ENCODE results near the gene CXADR. TPM values are rescaled to one million over a fixed set of nuclear protein-coding genes. Genes with fewer than 3 reads are reported as not detected.

CXADR gene
- total and polyA plus RNA-seq, 4 donors, result 6.3 to 40.2 (median 18.8) TPM

DNA sequence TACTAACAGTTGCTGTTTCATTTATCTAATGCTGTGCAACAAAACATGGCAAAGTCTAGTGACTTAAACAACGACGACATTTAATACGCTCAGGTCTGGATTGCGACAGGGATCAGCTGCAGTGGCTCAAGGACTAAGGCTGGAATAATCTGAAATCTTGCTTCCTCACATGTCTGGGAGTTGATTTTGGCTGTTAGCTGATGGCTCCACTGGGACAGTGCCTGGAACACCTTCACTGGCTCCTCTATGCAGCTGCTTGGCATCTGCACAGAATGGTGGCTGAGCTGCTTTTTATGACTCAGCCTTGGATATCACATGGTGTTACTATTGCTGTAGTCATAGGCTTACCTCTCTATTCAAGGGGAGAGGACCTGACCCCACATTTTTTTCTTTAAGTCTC, 123.9 kb downstream of the CXADR start:
- H3K9ac ChIP-seq (ENCODE audit: insufficient read depth in 1 of 2, low read length in 2 of 2), result no peak overlapping the region
- DNase-seq, result no peak
- H3K4me3 ChIP-seq, result no peak overlapping the region
- WGBS, 2 donors, result 71 to 97% methylated on average over 4 of the region's 4 CpGs
- H3K36me3 ChIP-seq (ENCODE audit: control insufficient read depth in 4 of 4, insufficient read depth in 4 of 4, low read length in 4 of 4), result no peaks in the 10 kb centered on the region
- TF ChIP-seq, protein P1, sequence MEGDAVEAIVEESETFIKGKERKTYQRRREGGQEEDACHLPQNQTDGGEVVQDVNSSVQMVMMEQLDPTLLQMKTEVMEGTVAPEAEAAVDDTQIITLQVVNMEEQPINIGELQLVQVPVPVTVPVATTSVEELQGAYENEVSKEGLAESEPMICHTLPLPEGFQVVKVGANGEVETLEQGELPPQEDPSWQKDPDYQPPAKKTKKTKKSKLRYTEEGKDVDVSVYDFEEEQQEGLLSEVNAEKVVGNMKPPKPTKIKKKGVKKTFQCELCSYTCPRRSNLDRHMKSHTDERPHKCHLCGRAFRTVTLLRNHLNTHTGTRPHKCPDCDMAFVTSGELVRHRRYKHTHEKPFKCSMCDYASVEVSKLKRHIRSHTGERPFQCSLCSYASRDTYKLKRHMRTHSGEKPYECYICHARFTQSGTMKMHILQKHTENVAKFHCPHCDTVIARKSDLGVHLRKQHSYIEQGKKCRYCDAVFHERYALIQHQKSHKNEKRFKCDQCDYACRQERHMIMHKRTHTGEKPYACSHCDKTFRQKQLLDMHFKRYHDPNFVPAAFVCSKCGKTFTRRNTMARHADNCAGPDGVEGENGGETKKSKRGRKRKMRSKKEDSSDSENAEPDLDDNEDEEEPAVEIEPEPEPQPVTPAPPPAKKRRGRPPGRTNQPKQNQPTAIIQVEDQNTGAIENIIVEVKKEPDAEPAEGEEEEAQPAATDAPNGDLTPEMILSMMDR (IDR thresholded peaks at IDR 0.05; ENCODE audit: control extremely low read depth, extremely low read depth), result no peak
- no peak overlapping the region for H3K27ac ChIP-seq (ENCODE audit: low read depth in 1 of 2, low read length in 1 of 2)
- ATAC-seq (ENCODE audit: insufficient read depth, low FRiP score), result no peak
- H3K4me1 ChIP-seq (ENCODE audit: control insufficient read depth in 5 of 5, insufficient read depth in 5 of 5, low read length in 5 of 5), result peaks cover 0 to 5% (median 2%) of the 10 kb centered on the region in 5 donors
- H3K27me3 ChIP-seq (ENCODE audit: control insufficient read depth in 3 of 3, insufficient read depth in 3 of 3, low read length in 2 of 3), result no peaks in the 10 kb centered on the region
- H3K9me3 ChIP-seq (ENCODE audit: control insufficient read depth in 4 of 4, insufficient read depth in 3 of 4, low read length in 3 of 4), result peaks cover 0 to 7% (median 0%) of the 10 kb centered on the region in 4 donors

GRCh38 chr21:17640821-17641220, 128.0 kb downstream of the CXADR start:
- DNase-seq (no peak), ATAC-seq (ENCODE audit: insufficient read depth, low FRiP score) (no peak)
- TF ChIP-seq, protein P1 (IDR thresholded peaks at IDR 0.05; ENCODE audit: control extremely low read depth, extremely low read depth), result no peak
- 87 to 94% methylated on average over 2 of the region's 2 CpGs for WGBS, 2 donors
- H3K9ac ChIP-seq (ENCODE audit: insufficient read depth in 1 of 2, low read length in 2 of 2), result no peak overlapping the region
- H3K9me3 ChIP-seq (ENCODE audit: control insufficient read depth in 4 of 4, insufficient read depth in 3 of 4, low read length in 3 of 4), result peaks cover 0 to 7% (median 0%) of the 10 kb centered on the region in 4 donors
- no peak overlapping the region for H3K4me3 ChIP-seq
- no peaks in the 10 kb centered on the region for H3K4me1 ChIP-seq (ENCODE audit: control insufficient read depth in 5 of 5, insufficient read depth in 5 of 5, low read length in 5 of 5)
- no peaks in the 10 kb centered on the region for H3K36me3 ChIP-seq (ENCODE audit: control insufficient read depth in 4 of 4, insufficient read depth in 4 of 4, low read length in 4 of 4)
- no peak overlapping the region for H3K27ac ChIP-seq (ENCODE audit: low read depth in 1 of 2, low read length in 1 of 2)
- no peaks in the 10 kb centered on the region for H3K27me3 ChIP-seq (ENCODE audit: control insufficient read depth in 3 of 3, insufficient read depth in 3 of 3, low read length in 2 of 3)

Small RNA genes within 50 kb of the gene (small RNA-seq; reads per million reads assigned to genes)
- gene RF00019 (ENCODE audit: low replicate concordance) (not detected), gene RN7SL163P (ENCODE audit: low replicate concordance) (not detected), gene RPL39P40 (ENCODE audit: low replicate concordance) (not detected)

Other genes starting within 250 kb of the CXADR start
- gene BTG3, start 99.9 kb downstream of the CXADR start, total RNA-seq, result 100 to 1,000 TPM in 1 of 2 donors, 10 to 100 TPM in 1; 47.9 to 120 TPM
- gene BTG3, start 99.9 kb downstream of the CXADR start, polyA plus RNA-seq, result 10 to 100 TPM; 60.4 to 85.5 TPM